ENCODE measurements around the gene KDM6A.

DNA sequence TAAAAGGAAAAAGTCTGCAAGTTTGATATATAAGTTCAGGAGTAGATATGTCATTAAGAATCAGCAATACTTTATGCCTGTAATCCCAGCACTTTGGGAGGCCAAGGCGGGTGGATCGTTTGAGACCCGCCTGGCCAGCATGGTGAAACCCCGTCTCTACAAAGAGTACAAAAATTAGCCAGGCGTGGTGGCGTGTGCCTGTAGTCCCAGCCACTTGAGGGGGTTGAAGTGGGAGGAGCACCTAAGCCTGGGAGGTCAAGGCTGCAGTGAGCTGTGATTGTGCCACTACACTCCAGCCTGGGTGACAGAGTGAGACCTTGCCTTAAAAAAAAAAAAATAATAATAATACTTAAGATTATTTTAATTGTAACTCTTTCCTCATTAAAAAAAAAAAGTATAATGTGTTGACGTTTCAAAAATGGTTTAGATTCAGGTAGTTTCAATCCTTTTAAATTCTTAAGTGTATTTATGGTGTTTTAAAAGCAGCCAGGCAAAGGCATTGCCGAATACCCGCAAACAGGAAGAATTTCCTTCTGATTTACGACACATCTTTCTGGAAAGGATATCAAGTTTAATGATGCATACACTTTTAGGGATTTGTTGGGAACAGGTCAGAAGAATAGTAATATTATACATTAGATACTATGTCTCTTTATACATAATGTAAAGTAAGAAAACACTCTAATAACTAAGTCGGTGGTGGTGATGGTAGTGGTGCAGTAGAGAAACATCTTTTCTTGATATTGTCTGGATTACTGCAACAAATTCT is 80.9 kb downstream of the KDM6A start:
- no peak for TF ChIP-seq POLR2A (IDR thresholded peaks at IDR 0.05)
- TF ChIP-seq, protein P1, sequence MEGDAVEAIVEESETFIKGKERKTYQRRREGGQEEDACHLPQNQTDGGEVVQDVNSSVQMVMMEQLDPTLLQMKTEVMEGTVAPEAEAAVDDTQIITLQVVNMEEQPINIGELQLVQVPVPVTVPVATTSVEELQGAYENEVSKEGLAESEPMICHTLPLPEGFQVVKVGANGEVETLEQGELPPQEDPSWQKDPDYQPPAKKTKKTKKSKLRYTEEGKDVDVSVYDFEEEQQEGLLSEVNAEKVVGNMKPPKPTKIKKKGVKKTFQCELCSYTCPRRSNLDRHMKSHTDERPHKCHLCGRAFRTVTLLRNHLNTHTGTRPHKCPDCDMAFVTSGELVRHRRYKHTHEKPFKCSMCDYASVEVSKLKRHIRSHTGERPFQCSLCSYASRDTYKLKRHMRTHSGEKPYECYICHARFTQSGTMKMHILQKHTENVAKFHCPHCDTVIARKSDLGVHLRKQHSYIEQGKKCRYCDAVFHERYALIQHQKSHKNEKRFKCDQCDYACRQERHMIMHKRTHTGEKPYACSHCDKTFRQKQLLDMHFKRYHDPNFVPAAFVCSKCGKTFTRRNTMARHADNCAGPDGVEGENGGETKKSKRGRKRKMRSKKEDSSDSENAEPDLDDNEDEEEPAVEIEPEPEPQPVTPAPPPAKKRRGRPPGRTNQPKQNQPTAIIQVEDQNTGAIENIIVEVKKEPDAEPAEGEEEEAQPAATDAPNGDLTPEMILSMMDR (IDR thresholded peaks at IDR 0.05): no peak
